Measurements from ENCODE around the gene PCSK5.
"Not testable (repeated sequence)": the region's sequence is repeated elsewhere in the genome, so short reads cannot be mapped to it uniquely, and the experiment has no call there.

PCSK5 gene

DNA sequence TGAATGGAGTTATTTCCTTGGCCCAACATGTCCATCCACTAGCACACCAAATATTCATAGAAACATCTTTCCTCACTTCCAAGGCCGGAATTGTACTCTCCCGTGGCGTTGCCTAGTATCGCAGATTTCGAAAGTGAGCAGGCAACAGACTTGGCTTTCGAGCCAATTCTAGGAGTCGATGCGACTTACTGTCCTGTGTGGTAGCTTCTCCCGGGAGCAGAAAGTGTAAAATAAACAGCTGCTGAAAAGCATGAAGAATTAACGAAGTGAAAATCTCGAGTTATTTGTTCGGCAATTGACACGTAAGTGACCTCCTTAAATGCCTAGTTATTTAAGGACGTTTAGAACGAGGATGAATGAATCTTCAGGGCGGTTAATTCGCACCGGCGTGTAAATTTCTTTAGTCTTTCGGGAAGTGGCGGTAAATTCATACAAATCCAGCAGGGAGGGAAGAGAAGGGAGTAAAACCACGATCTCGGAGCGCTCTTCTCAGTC, 449 bp upstream of the PCSK5 start:
- FAIRE-seq, result no peak
- peak; percentile 44 for DNase-seq (ENCODE audit: low spot score)

DNA sequence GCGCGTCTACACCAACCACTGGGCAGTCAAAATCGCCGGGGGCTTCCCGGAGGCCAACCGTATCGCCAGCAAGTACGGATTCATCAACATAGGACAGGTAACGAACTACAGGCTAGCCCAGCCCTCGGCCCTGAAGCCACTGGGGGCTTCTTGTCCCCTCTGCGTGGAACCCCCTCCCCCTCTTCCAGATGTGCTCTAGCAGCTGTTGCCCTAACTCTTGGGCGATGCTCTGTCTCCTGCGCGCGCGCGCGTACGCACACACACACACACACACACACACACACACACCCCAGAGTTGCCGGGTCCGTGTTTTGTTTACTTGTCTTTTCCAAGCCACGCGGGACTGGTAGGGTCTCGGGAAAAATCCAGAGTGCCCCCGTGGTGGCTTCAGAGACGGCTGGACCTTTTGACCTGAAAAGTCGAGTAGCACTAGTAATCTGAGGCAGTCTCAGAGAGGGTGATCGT, 836 bp downstream of the PCSK5 start:
- peak; percentile 19 for DNase-seq (ENCODE audit: low spot score)
- no peak for FAIRE-seq

DNA sequence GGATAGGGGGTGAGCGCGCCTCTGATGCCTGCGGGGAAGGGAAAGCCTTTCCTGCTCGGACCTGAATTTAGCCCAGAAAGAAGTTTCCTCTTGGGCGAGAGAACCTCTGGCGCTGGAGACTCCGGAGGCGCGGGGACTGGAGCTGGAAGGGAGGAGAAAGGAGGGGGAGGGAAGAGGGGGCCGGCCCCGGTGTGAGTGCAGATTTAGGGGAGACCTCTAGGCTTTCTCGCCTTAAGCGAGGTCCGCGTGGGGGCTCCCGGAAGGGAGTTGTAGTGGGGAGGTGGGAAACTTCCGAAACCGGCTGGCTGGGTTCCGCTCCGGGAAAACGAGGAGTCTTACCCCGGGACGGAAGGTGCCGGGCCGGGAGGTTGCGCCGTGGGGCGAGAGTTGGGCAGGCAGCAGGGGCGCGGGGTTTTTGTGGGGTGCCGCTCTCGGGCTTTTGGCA, 1.3 kb downstream of the PCSK5 start:
- FAIRE-seq, result no peak
- DNase-seq (ENCODE audit: low spot score), result peak; percentile 16

DNA sequence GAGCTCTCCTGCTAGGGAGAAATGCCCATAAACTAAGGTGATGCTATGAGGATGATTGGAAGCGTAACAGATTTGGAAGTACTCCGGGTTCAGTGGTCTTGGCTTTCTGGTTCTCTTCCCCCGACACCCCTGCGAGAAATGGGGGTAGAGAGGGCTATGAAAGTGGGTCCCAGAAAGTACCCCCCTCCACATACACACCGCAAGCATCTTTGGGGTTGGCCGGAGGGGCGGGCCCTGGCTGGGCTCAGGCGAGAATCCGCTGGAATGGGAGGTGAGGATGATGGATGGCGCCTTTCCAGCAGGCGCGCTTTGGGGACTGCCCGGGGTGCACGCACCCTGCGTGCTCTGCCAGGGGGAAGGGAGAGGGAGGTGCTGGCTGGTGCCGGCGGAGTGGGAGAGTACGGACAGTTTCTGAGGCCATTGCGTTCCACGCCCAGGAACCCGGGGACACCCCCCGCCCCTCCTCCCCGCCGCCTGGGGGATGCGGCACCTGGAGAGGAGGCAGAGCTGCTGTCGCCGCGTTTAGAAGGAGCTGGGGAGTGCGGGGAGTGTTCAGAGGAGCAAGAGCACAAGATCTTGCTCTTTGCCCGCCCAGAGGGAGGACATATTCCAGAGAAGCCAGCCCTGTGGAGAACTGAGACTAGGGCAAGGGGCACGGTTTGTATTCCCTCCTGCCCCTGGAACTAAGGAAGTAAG, 1.9 kb downstream of the PCSK5 start:
- DNase-seq (ENCODE audit: low spot score) (peak; percentile 47), FAIRE-seq (no peak)

DNA sequence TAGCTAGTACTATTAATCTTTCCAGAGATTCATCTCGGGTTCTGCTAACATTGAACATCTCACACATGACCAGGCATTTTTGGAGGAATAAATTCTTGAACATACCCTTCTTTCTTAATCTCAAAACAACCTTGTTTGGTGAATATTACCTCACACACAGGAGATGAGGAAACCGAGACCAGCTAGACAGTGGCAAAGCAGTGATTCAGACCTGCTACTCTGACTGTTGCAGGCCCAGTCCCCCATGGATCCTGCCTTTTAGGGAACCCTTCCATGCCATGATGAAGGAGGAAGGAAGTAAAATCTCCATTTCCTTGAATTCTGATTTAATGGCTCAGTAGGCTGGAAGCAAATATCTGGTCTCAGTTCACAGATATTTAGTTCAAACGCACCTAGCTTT, 2.6 kb downstream of the PCSK5 start:
- FAIRE-seq (no peak), DNase-seq (ENCODE audit: low spot score) (no peak)

DNA sequence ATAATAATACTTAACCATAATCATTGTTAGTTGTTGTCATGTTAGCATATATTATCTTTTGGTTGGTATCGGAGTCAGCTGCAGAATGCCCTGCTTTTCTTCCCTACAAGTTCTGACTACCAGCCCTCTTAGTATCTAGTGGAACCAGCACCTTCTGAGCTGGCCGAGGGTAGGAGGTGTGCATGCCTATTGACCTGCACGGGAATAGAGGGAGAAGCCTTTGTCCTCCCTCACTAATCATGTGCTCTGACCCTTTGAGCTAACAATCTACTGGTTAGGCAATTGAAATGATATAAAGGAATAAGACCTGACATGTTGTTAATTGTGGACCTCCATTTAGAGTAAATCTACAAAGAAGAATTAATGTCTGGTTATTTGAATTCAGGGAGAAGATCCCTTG, 4.1 kb downstream of the PCSK5 start:
- DNase-seq (ENCODE audit: low spot score), result no peak
- FAIRE-seq, result no peak

DNA sequence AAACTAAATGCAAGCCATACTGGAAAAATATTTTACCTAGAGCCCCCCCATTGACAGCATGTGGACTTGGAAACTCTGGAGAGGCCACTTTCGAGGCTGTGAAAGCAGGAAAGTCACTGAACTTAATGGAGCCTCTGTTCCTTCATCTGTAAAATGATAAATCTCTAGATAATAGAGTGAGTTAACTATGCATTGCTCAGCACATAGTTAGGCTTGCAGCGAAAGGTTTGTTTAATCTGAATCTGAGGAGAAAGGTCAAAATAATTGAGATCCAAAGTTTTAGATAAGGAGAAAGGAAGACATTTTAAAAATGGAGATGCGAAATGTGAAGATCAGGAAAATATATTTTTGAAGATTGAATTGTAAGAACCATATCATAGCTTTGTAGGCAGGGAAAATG, 4.6 kb downstream of the PCSK5 start:
- no peak for FAIRE-seq
- no peak for DNase-seq (ENCODE audit: low spot score)

DNA sequence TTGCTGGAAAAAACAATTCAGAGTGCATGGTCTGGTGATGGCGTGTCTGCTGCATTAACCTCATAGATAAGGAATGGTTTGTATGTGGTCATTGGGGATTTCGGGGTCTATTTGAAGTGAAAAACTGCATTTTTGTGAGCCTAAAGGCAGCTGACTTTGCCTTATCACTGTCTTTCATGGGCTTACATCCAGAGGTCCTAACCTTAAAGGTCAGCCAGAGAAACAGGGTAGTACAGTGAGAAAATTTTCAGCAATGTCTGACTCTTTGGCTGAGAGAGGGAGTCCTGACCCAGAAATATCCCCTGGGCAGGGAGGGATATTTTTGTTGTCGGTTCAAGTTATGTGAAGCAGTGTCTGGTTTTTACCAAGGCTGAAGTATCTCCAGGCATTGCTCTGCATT, 5.7 kb downstream of the PCSK5 start:
- no peak for FAIRE-seq
- no peak for DNase-seq (ENCODE audit: low spot score)

DNA sequence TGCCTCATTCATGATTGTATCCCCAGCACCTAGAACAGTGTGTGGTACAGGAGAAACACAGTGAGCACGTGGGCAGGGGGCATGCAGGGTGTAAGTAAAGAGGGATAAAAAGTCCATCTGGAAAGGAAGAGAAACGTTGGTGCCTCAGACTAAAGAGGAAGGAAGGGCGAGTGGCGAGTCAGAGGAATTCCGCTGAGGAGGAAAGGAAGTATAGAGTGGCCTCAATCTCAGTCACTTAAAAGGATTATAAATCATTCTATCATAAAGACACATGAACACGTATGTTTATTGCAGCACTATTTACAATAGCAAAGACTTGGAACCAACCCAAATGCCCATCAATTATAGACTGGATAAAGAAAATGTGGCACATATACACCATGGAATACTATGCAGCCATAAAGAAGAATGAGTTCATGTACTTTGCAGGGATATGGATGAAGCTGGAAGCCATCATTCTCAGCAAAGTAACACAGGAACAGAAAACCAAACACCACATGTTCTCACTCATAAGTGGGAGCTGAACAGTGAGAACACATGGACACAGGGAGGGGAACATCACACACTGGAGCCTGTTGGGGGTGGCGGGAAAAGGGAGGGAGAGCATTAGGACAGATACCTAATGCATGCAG, 10.5 kb downstream of the PCSK5 start:
- not testable (repeated sequence) for DNase-seq (ENCODE audit: low spot score); FAIRE-seq

DNA sequence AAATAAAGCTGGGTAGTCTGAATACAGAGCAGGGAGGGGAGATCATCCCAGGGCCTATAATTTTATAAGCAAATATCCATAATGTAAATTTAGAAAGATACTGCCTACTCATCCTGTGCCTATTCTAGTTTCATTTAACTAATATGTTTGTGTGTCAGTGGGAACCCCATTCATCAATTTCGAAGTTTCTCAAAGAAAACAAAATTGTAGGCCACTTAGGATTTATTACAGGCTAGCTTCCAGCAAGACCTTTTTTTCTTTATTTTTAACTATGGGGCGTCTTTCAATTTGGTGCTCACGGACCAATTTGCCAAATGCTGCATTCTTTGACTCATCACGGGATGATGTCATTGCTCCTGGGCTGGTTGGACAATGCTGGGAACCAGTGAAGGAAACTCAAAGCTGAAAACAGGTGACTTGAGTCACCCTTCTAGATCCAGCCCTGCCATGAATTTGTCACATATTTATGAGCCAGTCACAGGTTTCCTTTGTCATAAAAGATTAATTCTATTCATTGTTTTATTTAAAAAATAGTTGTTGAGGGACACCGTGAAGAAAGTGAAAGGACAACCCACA, 13.4 kb downstream of the PCSK5 start:
- peak; percentile 80 for DNase-seq (ENCODE audit: low spot score)
- FAIRE-seq, result no peak

DNA sequence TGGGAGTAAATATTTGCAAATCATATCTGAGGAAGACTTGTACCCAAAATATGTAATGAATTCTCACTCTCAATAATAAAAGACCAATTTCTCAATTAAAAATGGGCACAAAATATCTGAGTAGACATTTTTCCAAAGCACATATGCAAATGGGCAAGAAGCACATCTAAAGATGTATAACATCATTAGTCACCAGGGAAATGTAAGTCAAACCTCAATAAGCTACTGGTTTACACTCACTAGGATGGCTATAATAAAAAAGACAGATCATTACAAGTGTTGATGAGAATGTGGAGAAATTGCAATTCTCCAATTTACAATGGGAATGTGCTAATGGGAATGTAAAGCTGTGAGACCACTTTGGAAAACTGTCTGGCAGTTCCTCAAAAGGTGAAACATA, 13.9 kb downstream of the PCSK5 start:
- DNase-seq (ENCODE audit: low spot score) (no peak), FAIRE-seq (no peak)

DNA sequence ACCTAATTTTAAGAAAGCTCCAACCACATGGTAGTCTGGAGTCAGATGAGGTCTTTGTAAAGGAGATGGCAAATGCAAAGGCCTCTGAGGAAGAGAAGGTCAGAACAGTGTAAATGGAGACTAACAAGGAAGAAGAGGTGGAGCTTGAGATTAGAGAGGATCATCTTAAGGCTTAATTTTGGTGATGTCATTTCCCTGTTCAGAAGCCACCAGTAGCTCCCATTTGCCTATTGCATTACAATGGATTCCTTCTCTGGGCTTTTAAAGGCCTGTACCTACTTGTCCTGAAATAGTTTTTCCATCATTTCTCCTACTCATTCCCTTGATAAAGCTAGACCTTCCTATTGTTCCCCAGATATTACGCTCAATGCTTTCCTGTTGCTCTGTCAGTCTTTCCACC, 16.1 kb downstream of the PCSK5 start:
- DNase-seq (ENCODE audit: low spot score) (no peak), FAIRE-seq (no peak)

DNA sequence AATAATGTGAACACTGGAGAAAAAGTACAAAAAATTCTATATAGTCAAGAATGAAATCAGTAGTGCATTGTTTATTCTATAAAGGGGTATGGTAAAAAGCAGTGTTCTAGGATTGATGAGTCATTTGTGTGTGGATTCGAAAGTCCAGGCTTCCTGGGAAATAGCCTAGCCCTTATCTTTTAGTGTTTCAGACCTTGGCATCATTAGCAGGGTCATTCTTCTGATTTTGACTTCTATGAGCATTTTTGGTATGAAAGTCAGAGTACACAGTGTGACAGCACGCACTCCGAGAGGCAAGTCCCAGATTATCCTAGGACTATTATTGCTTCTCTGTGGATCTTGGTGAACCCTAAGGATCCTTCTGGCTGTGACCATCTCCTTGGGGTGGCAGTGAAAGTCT, 16.9 kb downstream of the PCSK5 start:
- FAIRE-seq (no peak), DNase-seq (ENCODE audit: low spot score) (no peak)

DNA sequence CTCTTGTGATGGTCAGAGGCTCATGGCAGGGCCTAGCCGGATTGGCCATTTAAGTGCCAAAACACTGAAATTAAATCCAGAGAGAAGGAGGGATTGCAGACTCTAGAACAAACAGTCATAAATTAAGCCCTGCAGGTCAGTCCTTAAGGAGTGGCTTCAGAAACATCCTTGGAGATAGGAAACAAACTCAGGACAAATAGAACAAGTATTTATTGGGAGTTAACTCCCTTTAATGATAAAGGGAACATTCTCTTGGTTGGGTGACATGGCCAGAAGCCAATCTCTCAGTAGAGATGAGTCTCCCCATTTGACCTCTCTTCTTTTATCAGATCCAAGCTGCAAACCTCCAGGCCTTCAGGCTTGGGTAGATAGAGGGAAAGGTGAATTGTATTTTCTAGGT, 17.4 kb downstream of the PCSK5 start:
- DNase-seq (ENCODE audit: low spot score) (no peak), FAIRE-seq (no peak)

DNA sequence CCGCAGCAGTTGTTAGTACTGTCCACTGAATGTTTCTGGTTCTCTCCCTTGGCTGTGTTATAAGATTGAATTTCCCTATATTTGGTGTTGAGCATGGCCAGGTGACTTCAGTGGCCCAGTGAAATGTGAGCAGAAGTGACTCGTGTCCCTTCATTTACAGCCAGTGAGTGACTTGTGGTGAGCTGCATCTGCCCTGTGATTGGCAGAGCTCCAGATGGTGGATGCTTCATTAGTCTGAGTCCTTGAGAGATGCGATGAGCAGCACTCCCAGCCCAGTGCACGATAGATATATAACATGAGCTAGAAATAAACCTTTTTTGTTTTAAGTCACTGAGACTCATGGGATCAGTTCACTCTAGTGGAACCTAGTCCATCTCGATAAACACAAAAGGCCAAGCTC, 19.3 kb downstream of the PCSK5 start:
- FAIRE-seq (no peak), DNase-seq (ENCODE audit: low spot score) (no peak)

DNA sequence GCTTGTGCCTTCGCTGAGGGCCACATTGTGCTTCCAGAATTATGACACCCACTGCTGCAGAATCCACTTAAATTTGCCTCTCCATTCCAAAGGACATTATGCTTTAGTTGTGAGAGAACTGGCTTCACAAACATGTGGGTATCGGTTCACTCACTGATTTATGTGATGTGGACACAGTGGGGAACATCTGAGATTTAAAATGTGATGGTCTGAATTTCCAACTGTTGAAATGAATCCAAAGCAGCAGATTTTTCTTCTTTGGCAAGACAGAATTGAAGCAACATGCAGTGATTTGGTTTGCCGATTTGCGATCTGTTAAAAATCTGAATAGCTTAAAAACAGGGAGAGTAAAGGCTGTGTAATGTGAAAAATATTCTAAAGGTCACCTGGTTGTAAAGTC, 20.3 kb downstream of the PCSK5 start:
- FAIRE-seq, result no peak
- DNase-seq (ENCODE audit: low spot score), result no peak

DNA sequence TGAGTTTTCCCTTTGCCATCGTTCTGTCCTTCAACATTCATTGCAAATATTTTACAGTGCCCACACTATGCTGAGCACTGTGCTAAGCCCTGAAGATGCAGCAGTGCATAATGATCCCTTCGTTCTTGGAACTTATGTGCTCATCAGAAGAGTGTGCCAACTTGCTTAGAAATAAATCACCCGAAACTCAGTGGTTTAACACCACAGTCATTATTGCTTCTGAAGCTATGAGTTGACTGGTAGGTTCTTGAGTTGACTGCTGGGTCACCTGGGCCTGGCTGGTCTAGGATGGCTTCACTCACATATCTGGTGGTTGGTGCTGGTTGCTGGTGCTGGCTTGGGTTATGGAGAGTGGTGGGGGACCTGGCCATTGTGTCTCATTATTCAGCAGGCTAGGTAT, 20.9 kb downstream of the PCSK5 start:
- DNase-seq (ENCODE audit: low spot score), result no peak
- FAIRE-seq, result no peak

DNA sequence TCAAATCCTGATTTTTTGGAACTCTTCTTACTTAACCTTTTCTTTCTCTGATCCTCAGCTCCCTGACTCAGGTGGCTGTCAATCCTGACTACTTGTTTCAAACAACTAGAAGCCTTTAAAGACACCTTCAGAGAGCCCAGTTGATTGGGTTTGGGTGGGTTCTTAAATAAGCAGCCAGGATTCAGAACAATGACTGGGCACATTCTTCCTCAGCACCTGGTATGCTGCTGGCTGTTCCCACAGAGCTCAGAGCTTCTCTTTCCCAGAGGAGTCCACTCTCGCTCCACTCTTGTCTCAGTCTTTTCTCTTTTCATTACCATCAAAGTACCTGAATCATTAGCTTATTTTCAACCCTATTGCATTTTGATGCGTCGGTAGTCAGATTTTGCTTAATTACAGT, 22.5 kb downstream of the PCSK5 start:
- DNase-seq (ENCODE audit: low spot score) (no peak), FAIRE-seq (no peak)

DNA sequence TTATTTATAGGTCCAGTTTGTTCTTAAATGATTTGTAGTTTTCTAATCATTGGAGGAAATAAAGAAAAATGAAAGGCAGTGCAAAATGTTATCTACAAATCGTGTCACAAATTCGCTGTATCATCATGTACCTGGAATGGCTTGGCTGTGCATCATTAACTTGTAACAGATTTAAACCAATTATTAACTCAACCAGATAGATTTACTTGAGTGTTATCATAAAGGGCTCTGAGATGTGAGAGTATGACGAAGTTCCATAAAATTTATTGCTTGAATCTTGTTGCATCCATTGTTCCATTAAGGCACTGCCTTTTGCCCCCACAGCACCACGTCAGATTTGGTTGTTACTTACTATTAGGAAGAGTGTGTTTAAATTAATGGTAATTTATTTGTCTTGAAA, 23.5 kb downstream of the PCSK5 start:
- no peak for FAIRE-seq
- DNase-seq (ENCODE audit: low spot score), result no peak

DNA sequence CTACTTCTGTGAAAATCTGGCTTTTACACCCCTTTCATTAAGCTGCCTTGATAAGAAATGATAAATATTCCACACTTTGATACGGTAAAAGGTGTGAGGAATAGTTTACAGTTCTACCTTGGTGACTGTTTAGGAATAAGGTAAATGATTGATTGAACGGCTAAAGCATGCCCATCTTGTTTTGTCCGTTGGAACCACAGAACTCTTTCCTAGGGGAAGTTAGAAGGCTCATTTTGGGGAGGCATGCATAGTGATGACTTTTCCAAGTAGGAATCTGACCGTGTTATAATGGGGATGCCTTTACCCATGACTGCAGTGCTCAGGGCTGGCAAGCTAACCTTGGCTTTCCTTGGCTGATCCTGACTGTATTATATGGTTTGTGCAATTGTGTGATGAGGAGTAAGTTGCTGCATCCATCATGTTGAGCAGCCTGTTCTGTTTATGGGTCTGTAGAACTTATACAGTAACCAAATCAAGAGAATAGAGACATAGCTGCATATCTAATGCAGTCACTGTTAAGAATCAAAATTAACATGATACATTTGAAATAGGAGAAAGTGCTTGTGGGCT, 24.5 kb downstream of the PCSK5 start:
- FAIRE-seq (no peak), DNase-seq (ENCODE audit: low spot score) (no peak)

DNA sequence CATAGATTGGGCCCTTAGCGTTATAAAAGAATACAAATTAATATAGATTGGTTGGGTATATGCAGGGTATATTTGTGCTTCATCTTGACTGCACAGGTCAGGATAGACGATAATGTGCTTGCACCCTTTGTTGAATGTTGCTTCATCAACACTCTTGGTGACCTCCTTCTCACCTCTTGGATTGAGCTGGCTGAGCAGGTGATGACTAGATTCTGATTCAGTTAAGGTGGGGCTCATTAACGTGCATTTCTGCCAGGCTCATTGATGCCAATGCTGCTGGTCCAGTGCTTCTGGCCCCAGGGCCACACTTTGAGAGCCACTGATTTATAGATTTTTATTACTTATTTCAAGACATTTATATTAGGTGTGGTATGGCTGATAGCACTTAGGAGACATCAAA, 27.7 kb downstream of the PCSK5 start:
- DNase-seq (ENCODE audit: low spot score) (no peak), FAIRE-seq (no peak)

DNA sequence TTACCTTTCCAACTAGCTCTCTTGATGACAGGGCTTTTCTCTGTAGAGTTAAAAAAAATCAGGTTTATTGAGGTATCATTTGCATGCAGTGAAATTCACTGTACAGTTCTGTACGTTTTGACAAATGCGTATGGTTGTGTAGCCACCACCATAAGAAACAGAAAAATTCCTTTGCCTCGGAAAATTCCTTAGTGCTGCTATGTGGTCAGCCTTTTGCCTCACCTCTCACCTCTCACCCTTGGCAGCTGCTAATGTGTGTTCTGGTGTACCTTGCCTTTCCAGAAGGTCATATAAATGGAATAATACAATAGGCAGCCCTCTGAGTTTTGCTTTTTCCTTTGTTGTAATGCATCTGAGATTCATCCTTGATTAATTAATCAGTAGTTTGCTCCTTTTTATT, 28.4 kb downstream of the PCSK5 start:
- no peak for FAIRE-seq
- DNase-seq (ENCODE audit: low spot score), result no peak

Data from urothelium cell line (cell line).